CD4-positive, alpha-beta T cell (primary cell): ENCODE measurements around the gene COL28A1. TPM values are rescaled to one million over a fixed set of nuclear protein-coding genes. Genes with fewer than 3 reads are reported as not detected.

ENCODE experiments used
- ATAC-seq: fragments of 200-7000 bp; cut with Tn5 transposase; one replicate; pipeline ENCODE4 v1.10.0; 2022; ENCODE audit warnings: mild to moderate bottlenecking; ENCODE audit not compliant: poor library complexity
- CTCF ChIA-PET: fragments of 350-600 bp; sonication (Branson Sonifier 250); formaldehyde crosslinking; loops from one replicate; lab custom pipeline; 2021; ENCODE audit warnings: antibody characterized with exemption, inconsistent platforms; lab: Charles Lee
- POLR2A ChIA-PET: fragments of 350-600 bp; sonication (Branson Sonifier 250); formaldehyde crosslinking; loops from one replicate; lab custom pipeline; 2021; ENCODE audit warnings: antibody characterized with exemption, inconsistent platforms; lab: Charles Lee
- DNase-seq, 14 experiments: peaks; one replicate each; pipeline ENCODE4 v3.0.0-alpha.2; 2013 to 2020; ENCODE audit warnings: mixed read lengths in 2 of 14
- H3K27ac ChIP-seq, 2 donors: one replicate each; pipeline versions ENCODE4 v1.5.1 to v1.7.0; 2013; ENCODE audit warnings: low read length in 2 of 2, low read depth in 1 of 2, mild to moderate bottlenecking in 1 of 2
- H3K27me3 ChIP-seq, 2 experiments: 1 replicate in 1 of 2; 2 replicates in 1 of 2; pipeline versions ENCODE4 v1.6.1 to v1.7.0; 2013; ENCODE audit warnings: low read length in 2 of 2, control low read depth in 1 of 2, mild to moderate bottlenecking in 1 of 2, moderate library complexity in 1 of 2; ENCODE audit not compliant: insufficient read depth in 2 of 2, control insufficient read depth in 1 of 2
- H3K36me3 ChIP-seq: one replicate; pipeline ENCODE4 v1.6.1; 2013; ENCODE audit warnings: low read length, control low read depth; ENCODE audit not compliant: insufficient read depth
- H3K4me1 ChIP-seq: one replicate; pipeline ENCODE4 v1.6.1; 2013; ENCODE audit warnings: low read length, control low read depth; ENCODE audit not compliant: insufficient read depth
- H3K4me3 ChIP-seq: one replicate; pipeline ENCODE4 v1.5.1; 2013; ENCODE audit warnings: mild to moderate bottlenecking, low read length, moderate library complexity
- H3K9me3 ChIP-seq, 2 experiments: 1 replicate in 1 of 2; 2 replicates in 1 of 2; pipeline versions ENCODE4 v1.6.1 to v1.7.0; 2013; ENCODE audit warnings: low read length in 2 of 2, mild to moderate bottlenecking in 2 of 2, control low read depth in 1 of 2, moderate library complexity in 1 of 2; ENCODE audit not compliant: control insufficient read depth in 1 of 2, insufficient read depth in 1 of 2
- H3K27ac Mint-ChIP-seq: one replicate; pipeline ENCODE4 v1.8.0; 2020; ENCODE audit warnings: mixed read lengths
- H3K27me3 Mint-ChIP-seq: one replicate; pipeline ENCODE4 v1.8.0; 2021; ENCODE audit warnings: mixed read lengths
- H3K36me3 Mint-ChIP-seq: one replicate; pipeline ENCODE4 v1.8.0; 2021; ENCODE audit warnings: low read depth, mixed read lengths
- H3K4me1 Mint-ChIP-seq: one replicate; pipeline ENCODE4 v1.8.0; 2021; ENCODE audit warnings: low read depth, mixed read lengths
- H3K4me3 Mint-ChIP-seq: one replicate; pipeline ENCODE4 v1.8.0; 2020; ENCODE audit warnings: mild to moderate bottlenecking, mixed read lengths
- H3K9me3 Mint-ChIP-seq: one replicate; pipeline ENCODE4 v1.8.0; 2020; ENCODE audit warnings: mixed read lengths
- intact Hi-C, 2 experiments: fragments of 100-400 bp; cut with DNase I in 1 of 2; cut with micrococcal nuclease in 1 of 2; formaldehyde crosslinking; loops; one replicate each; pipeline versions ENCODE4 v1.15.1 to v1.9.0; 2023 to 2025; cut with DNase I, micrococcal nuclease
- total RNA-seq, 174 experiments: library from RNA in 2 of 174; stranded (reverse) in 2 of 174; gene quantifications; one replicate each; pipeline ENCODE4 v1.2.3 and lab custom pipeline; 2021 to 2026
- TF ChIP-seq, protein P1 (sequence below): fragments of 200-600 bp; IDR thresholded peaks from one replicate; pipeline ENCODE4 v1.8.0; 2022; ENCODE audit warnings: antibody characterized with exemption, mild to moderate bottlenecking

COL28A1 gene
- total RNA-seq, 2 experiments from 2014 or later: 0.22 TPM; not detected in 1

DNA sequence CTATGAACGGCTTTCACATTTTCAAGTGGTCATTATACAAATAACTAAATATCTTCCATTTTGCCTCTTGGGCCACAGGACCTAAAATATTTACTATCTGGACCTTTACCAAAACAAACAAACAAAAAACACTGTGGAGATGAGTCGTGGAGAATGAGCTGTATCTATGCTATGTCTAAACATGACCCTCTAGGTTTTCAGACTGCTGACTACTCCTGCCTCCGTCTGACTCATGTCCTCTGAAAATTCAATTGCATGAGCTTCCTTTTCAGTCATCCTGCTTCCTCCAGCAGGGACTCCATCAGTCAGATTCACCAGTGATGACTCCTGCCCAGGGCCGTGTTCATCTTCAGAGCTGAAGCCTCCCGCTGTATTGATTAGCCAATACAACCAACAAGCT lies 96.8 kb downstream of the COL28A1 start:
- no peaks in the 10 kb centered on the region for H3K9me3 Mint-ChIP-seq
- H3K27me3 Mint-ChIP-seq: no peaks in the 10 kb centered on the region
- Histone ChIP-seq H3K36me3 (no peaks in the 10 kb centered on the region), H3K4me3 (no peak overlapping the region), H3K27ac (no peak overlapping the region), H3K27me3 (no peaks in the 10 kb centered on the region), H3K4me1 (no peaks in the 10 kb centered on the region), H3K9me3 (no peaks in the 10 kb centered on the region)
- intact Hi-C loops: no loop called here
- peaks cover 7% of the 10 kb centered on the region for H3K4me1 Mint-ChIP-seq
- no peak overlapping the region for H3K27ac Mint-ChIP-seq
- no peak for ATAC-seq
- no peaks in the 10 kb centered on the region for H3K36me3 Mint-ChIP-seq
- TF ChIP-seq, protein P1, sequence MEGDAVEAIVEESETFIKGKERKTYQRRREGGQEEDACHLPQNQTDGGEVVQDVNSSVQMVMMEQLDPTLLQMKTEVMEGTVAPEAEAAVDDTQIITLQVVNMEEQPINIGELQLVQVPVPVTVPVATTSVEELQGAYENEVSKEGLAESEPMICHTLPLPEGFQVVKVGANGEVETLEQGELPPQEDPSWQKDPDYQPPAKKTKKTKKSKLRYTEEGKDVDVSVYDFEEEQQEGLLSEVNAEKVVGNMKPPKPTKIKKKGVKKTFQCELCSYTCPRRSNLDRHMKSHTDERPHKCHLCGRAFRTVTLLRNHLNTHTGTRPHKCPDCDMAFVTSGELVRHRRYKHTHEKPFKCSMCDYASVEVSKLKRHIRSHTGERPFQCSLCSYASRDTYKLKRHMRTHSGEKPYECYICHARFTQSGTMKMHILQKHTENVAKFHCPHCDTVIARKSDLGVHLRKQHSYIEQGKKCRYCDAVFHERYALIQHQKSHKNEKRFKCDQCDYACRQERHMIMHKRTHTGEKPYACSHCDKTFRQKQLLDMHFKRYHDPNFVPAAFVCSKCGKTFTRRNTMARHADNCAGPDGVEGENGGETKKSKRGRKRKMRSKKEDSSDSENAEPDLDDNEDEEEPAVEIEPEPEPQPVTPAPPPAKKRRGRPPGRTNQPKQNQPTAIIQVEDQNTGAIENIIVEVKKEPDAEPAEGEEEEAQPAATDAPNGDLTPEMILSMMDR: no peak
- no peak for DNase-seq
- ChIA-PET POLR2A (no interaction called here), CTCF (no interaction called here)
- no peak overlapping the region for H3K4me3 Mint-ChIP-seq

DNA sequence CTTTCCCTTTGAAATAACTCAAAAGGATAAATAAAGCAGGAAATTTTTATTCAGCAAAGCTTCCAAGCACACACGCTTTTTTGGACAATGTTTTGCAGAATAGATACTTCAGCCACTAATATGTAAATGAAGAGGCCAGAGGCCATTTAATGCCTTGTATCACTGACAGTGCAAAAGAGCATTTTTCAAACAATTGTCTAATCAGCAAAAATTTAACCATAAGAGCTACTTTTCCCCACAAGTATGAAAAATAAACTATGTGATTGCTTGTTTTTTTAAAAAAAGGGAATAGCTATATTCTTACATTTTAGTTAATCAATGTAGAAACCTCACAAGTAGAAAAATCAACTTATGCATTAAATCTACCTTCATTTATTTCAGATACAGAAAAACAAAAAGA lies 99.7 kb downstream of the COL28A1 start:
- DNase-seq (no peak), ATAC-seq (no peak)
- no peaks in the 10 kb centered on the region for H3K9me3 Mint-ChIP-seq
- intact Hi-C loops: no loop called here
- ChIA-PET CTCF (no interaction called here), POLR2A (interaction anchor here (0.8 to 1.0 kb wide), 2 partner anchors 18 to 19 kb away, joined by 3 read pairs; no protein-coding TSS in a partner anchor)
- H3K4me3 ChIP-seq: no peak overlapping the region
- H3K27ac Mint-ChIP-seq: no peak overlapping the region
- H3K27ac ChIP-seq: no peak overlapping the region
- H3K36me3 Mint-ChIP-seq: no peaks in the 10 kb centered on the region
- no peaks in the 10 kb centered on the region for H3K27me3 ChIP-seq
- no peaks in the 10 kb centered on the region for H3K4me1 Mint-ChIP-seq
- TF ChIP-seq, protein P1: no peak
- H3K36me3 ChIP-seq: no peaks in the 10 kb centered on the region
- peaks cover 14% of the 10 kb centered on the region for H3K27me3 Mint-ChIP-seq
- H3K9me3 ChIP-seq: no peaks in the 10 kb centered on the region
- no peak overlapping the region for H3K4me3 Mint-ChIP-seq
- no peaks in the 10 kb centered on the region for H3K4me1 ChIP-seq

DNA sequence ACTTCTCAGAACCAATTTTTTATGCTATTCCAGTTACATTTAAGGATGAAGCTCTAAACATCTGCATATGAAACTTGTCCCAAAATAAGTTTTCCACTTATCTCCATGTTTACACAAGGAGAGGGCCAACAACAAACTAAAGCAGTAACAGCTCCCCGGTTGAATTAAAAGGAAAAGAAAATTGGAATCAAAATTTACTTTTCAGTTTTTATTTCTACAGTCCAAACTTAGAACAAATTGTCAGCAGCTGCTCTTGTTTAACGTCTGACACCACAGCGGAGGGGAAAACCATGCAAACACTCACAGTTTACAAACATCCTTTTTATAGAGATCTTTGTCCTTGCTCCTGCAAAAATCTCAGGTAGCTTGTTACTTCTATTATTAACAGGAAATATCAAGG lies 101.3 kb downstream of the COL28A1 start:
- CTCF ChIA-PET: interaction anchor here (1.5 kb wide), 1 partner anchor 18 kb away, joined by 3 read pairs; no protein-coding TSS in a partner anchor

More for the DNA sequence above, 101.3 kb downstream of the COL28A1 start:
- no peak overlapping the region for H3K4me3 Mint-ChIP-seq
- DNase-seq (no peak), ATAC-seq (no peak)
- Histone ChIP-seq H3K27ac (no peak overlapping the region), H3K9me3 (no peaks in the 10 kb centered on the region), H3K36me3 (no peaks in the 10 kb centered on the region), H3K4me1 (no peaks in the 10 kb centered on the region), H3K27me3 (no peaks in the 10 kb centered on the region), H3K4me3 (no peak overlapping the region)
- POLR2A ChIA-PET: interaction anchor here (1.2 kb wide), 1 partner anchor 11 kb away, joined by 4 read pairs; no protein-coding TSS in a partner anchor
- no peaks in the 10 kb centered on the region for H3K36me3 Mint-ChIP-seq
- H3K4me1 Mint-ChIP-seq: no peaks in the 10 kb centered on the region
- H3K27me3 Mint-ChIP-seq: peaks cover 15% of the 10 kb centered on the region
- H3K27ac Mint-ChIP-seq: no peak overlapping the region
- H3K9me3 Mint-ChIP-seq: no peaks in the 10 kb centered on the region
- TF ChIP-seq, protein P1: no peak
- intact Hi-C loops: no loop called here
